WTC11 (cell line): Measurements from ENCODE around the gene SLC8B1. TPM values are rescaled to one million over a fixed set of nuclear protein-coding genes. Genes with fewer than 3 reads are reported as not detected.

ENCODE experiments used
- ATAC-seq: fragments of 200-7000 bp; cut with Tn5 transposase; 2 replicates; pipeline ENCODE4 v1.10.0; 2021; ENCODE audit warnings: mild to moderate bottlenecking, moderate library complexity
- CTCF ChIA-PET: fragments of 300-600 bp; sonication (Branson Sonifier 250); formaldehyde crosslinking; loops from one replicate; lab custom pipeline; 2021; ENCODE audit warnings: antibody characterized with exemption; lab: Charles Lee
- POLR2A ChIA-PET: fragments of 350-600 bp; sonication (Branson Sonifier 250); formaldehyde crosslinking; loops from one replicate; lab custom pipeline; 2021; ENCODE audit warnings: antibody characterized with exemption; lab: Charles Lee
- DNase-seq: peaks from one replicate; pipeline ENCODE4 v3.0.0; 2021; ENCODE audit warnings: low spot score
- H3K27ac Mint-ChIP-seq: 2 replicates; pipeline ENCODE4 v1.8.0; 2021; ENCODE audit warnings: mixed read lengths
- H3K27me3 Mint-ChIP-seq: 2 replicates; pipeline ENCODE4 v1.8.0; 2021; ENCODE audit warnings: low read depth, mild to moderate bottlenecking, moderate library complexity, mixed read lengths
- H3K36me3 Mint-ChIP-seq: 2 replicates; pipeline ENCODE4 v1.8.0; 2021; ENCODE audit warnings: mixed read lengths
- H3K4me1 Mint-ChIP-seq: 2 replicates; pipeline ENCODE4 v1.8.0; 2022; ENCODE audit warnings: mixed read lengths
- H3K4me3 Mint-ChIP-seq: 2 replicates; pipeline ENCODE4 v1.8.0; 2021; ENCODE audit warnings: mild to moderate bottlenecking, moderate library complexity, mixed read lengths
- H3K9me3 Mint-ChIP-seq: 2 replicates; pipeline ENCODE4 v1.8.0; 2021; ENCODE audit warnings: mixed read lengths
- CBFB ChIP-seq: sonication (generic); formaldehyde crosslinking; IDR thresholded peaks from 2 replicates; pipeline ENCODE4 v1.8.1; 2022; ENCODE audit warnings: mild to moderate bottlenecking, low read depth, missing genetic modification reagents
- CREB1 ChIP-seq: sonication (generic); formaldehyde crosslinking; IDR thresholded peaks from 2 replicates; pipeline ENCODE4 v1.8.0; 2023; ENCODE audit warnings: mild to moderate bottlenecking, missing genetic modification reagents
- CREM ChIP-seq: sonication (generic); formaldehyde crosslinking; IDR thresholded peaks from 2 replicates; pipeline ENCODE4 v1.8.1; 2022; ENCODE audit warnings: mild to moderate bottlenecking, missing genetic modification reagents, moderate library complexity
- ELF4 ChIP-seq: sonication (generic); formaldehyde crosslinking; IDR thresholded peaks from 2 replicates; pipeline ENCODE4 v1.8.1; 2022; ENCODE audit warnings: low read depth, mild to moderate bottlenecking, moderate library complexity, missing genetic modification reagents
- EMX1 ChIP-seq: fragments of 250-450 bp; sonication (Bioruptor Pico); IDR thresholded peaks from 2 replicates; pipeline ENCODE4 v1.8.0; 2021; ENCODE audit warnings: mild to moderate bottlenecking
- ESRRA ChIP-seq: sonication (generic); formaldehyde crosslinking; IDR thresholded peaks from 2 replicates; pipeline ENCODE4 v1.8.1; 2022; ENCODE audit warnings: mild to moderate bottlenecking, missing genetic modification reagents, borderline replicate concordance
- GRHL2 ChIP-seq: fragments of 250-450 bp; sonication (Bioruptor Pico); IDR thresholded peaks from 2 replicates; pipeline ENCODE4 v1.8.0; 2022; ENCODE audit warnings: mild to moderate bottlenecking, moderate library complexity; ENCODE audit not compliant: insufficient replicate concordance, severe bottlenecking
- IRF2 ChIP-seq: sonication (generic); formaldehyde crosslinking; IDR thresholded peaks from 2 replicates; pipeline ENCODE4 v1.8.0; 2022; ENCODE audit warnings: low read depth, missing genetic modification reagents, borderline replicate concordance
- MYBL2 ChIP-seq: sonication (generic); formaldehyde crosslinking; IDR thresholded peaks from 2 replicates; pipeline ENCODE4 v1.8.1; 2023; ENCODE audit warnings: mild to moderate bottlenecking, moderate library complexity, missing genetic modification reagents
- NFE2L1 ChIP-seq: sonication (generic); formaldehyde crosslinking; IDR thresholded peaks from 2 replicates; pipeline ENCODE4 v1.8.1; 2023; ENCODE audit warnings: missing genetic modification reagents
- NR3C1 ChIP-seq: sonication (generic); formaldehyde crosslinking; conservative IDR thresholded peaks from 2 replicates; pipeline ENCODE4 v1.8.1; 2023; ENCODE audit warnings: low read depth, mild to moderate bottlenecking, missing genetic modification reagents
- ZNF396 ChIP-seq: fragments of 250-450 bp; sonication (Bioruptor Pico); IDR thresholded peaks from 2 replicates; pipeline ENCODE4 v1.8.0; 2021; ENCODE audit warnings: mild to moderate bottlenecking, moderate library complexity, borderline replicate concordance
- total RNA-seq: library from RNA; stranded (reverse); gene quantifications from 3 replicates; pipeline ENCODE4 v1.2.3, GENCODE V29; 2021
- TF ChIP-seq, protein P1 (sequence below): fragments of 250-450 bp; sonication (Bioruptor Pico); IDR thresholded peaks from 2 replicates; pipeline ENCODE4 v1.8.0; 2021; ENCODE audit warnings: mild to moderate bottlenecking
- TF ChIP-seq, protein P2 (sequence below): fragments of 250-450 bp; sonication (Bioruptor Pico); IDR thresholded peaks from 2 replicates; pipeline ENCODE4 v2.1.2; 2022; ENCODE audit warnings: mild to moderate bottlenecking, moderate library complexity
- TF ChIP-seq, protein P3 (sequence below): sonication (generic); formaldehyde crosslinking; IDR thresholded peaks from 2 replicates; pipeline ENCODE4 v1.8.1; 2022; ENCODE audit warnings: mild to moderate bottlenecking, moderate library complexity, missing genetic modification reagents
- TF ChIP-seq, protein P4 (sequence below): sonication (generic); formaldehyde crosslinking; IDR thresholded peaks from 2 replicates; pipeline ENCODE4 v1.8.0; 2022; ENCODE audit warnings: mild to moderate bottlenecking, missing genetic modification reagents
- TF ChIP-seq, protein P5 (sequence below): sonication (generic); formaldehyde crosslinking; conservative IDR thresholded peaks from 2 replicates; pipeline ENCODE4 v1.8.1; 2023; ENCODE audit warnings: mild to moderate bottlenecking, low read depth, missing genetic modification reagents, moderate library complexity

The SLC8B1 gene
- total RNA-seq, 1 experiment from 2014 or later: 13.8 TPM

DNA sequence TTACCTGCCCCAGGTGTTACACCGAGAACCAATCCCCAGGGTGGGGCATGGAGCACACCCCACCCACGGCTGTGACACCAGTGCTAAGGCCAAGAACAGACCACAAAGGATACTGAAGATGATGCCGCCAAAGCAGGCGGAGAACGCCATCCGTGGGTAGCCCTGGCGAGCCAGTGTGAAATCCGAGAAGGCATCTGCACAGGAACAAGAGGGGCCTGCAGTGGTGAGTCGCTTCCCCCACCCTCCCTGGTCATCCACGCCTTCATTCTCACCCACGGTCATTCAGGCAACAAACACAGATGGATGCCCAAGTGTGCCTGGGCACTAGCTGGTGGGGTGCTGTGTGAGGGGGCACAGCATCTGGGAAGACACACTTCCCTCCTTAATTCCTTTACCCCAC is 28.5 kb downstream of the SLC8B1 start:
- no peak for TF ChIP-seq ESRRA (CRISPR knock-in tag)
- TF ChIP-seq, protein P1, sequence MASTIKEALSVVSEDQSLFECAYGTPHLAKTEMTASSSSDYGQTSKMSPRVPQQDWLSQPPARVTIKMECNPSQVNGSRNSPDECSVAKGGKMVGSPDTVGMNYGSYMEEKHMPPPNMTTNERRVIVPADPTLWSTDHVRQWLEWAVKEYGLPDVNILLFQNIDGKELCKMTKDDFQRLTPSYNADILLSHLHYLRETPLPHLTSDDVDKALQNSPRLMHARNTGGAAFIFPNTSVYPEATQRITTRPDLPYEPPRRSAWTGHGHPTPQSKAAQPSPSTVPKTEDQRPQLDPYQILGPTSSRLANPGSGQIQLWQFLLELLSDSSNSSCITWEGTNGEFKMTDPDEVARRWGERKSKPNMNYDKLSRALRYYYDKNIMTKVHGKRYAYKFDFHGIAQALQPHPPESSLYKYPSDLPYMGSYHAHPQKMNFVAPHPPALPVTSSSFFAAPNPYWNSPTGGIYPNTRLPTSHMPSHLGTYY: no peak
- 0 out of 2 replicates have a peak overlapping the region, but pooled peaks have one; percentile 41 for H3K27ac Mint-ChIP-seq
- no peak overlapping the region for H3K4me3 Mint-ChIP-seq
- no peaks in the 10 kb centered on the region for H3K27me3 Mint-ChIP-seq
- peaks cover 6% of the 10 kb centered on the region for H3K9me3 Mint-ChIP-seq
- peaks cover 12% of the 10 kb centered on the region for H3K36me3 Mint-ChIP-seq
- no peak for ATAC-seq
- H3K4me1 Mint-ChIP-seq: peaks cover 21% of the 10 kb centered on the region
- POLR2A ChIA-PET: no interaction called here
- CTCF ChIA-PET: interaction anchor here (1.0 kb wide), 1 partner anchor 119 kb away, joined by 3 read pairs; no protein-coding TSS in a partner anchor
- DNase-seq: no peak

DNA sequence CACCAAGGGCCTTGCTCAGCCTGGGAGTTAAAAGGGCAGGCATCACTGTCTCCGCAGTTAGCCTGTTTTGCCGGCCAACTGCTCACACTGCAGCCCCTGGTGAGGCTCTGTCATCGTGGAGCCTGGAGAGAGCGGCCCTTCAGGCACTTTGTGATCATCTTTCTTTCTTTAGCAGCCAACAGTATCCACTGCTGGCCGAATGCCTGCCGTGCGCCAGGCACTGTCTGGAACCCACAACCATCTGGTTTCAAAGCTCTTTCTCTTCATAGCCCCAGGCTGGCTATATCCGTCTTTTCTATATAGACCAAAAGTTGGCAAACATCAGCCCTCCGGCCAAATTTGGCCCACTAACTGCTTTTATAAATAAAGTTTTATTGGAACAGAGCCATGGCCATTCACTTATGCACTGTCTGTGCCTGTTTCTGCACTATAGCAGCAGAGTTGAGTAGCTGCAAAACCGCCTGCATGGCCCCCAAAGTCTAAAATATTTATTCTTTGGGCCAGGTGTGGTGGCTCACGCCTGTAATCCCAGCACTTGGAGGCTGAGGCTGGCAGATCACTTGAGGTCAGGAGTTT is 29.5 kb downstream of the SLC8B1 start:
- ChIA-PET POLR2A (no interaction called here), CTCF (interaction anchor here (1.0 kb wide), 1 partner anchor 120 kb away, joined by 3 read pairs; no protein-coding TSS in a partner anchor)
- peaks cover 2% of the 10 kb centered on the region for H3K9me3 Mint-ChIP-seq
- H3K27ac Mint-ChIP-seq: no peak overlapping the region
- peaks cover 7% of the 10 kb centered on the region for H3K36me3 Mint-ChIP-seq
- ATAC-seq (no peak), DNase-seq (no peak)
- no peaks in the 10 kb centered on the region for H3K27me3 Mint-ChIP-seq
- peaks cover 25% of the 10 kb centered on the region for H3K4me1 Mint-ChIP-seq
- no peak overlapping the region for H3K4me3 Mint-ChIP-seq
- TF ChIP-seq, protein P2, sequence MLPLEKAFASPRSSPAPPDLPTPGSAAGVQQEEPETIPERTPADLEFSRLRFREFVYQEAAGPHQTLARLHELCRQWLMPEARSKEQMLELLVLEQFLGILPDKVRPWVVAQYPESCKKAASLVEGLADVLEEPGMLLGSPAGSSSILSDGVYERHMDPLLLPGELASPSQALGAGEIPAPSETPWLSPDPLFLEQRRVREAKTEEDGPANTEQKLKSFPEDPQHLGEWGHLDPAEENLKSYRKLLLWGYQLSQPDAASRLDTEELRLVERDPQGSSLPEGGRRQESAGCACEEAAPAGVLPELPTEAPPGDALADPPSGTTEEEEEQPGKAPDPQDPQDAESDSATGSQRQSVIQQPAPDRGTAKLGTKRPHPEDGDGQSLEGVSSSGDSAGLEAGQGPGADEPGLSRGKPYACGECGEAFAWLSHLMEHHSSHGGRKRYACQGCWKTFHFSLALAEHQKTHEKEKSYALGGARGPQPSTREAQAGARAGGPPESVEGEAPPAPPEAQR (CRISPR knock-in tag): no peak
- TF ChIP-seq ELF4 (no peak), CBFB (CRISPR knock-in tag) (no peak)
- TF ChIP-seq, protein P3, sequence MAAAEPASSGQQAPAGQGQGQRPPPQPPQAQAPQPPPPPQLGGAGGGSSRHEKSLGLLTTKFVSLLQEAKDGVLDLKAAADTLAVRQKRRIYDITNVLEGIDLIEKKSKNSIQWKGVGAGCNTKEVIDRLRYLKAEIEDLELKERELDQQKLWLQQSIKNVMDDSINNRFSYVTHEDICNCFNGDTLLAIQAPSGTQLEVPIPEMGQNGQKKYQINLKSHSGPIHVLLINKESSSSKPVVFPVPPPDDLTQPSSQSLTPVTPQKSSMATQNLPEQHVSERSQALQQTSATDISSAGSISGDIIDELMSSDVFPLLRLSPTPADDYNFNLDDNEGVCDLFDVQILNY (CRISPR knock-in tag): no peak

DNA sequence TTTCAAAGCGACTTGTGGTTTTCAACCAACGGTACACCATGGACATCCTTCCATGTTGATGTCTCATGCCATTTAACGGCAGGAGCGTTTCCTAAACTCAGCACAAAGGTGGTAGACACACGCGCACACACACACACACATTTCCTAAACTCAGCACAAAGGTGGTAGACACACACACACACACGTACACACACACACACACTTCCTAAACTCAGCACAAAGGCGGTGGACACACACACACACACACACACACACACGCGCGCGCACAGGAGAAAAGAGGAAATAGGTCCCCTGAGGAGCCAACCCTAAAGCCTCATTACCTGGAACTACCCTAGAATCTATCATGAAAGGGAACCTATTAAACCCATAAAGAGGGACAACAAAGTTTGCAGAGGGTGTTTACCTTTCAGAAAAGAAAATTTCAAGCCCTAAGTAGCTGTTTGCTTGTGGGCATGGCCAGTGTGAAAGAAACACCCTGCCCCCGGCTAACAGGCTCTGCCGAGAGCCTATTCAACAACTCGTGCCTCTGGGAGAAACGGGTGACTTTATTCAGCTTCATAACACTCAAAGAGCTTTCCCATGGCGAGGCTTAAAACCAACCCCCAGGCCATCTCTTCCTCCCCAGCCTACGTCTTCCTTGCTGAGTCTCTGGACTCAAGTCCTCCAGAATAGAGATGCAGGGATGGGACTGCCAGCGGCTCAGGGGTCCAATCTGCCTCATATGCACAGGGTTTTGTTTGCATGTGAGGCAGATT is 31.8 kb downstream of the SLC8B1 start:
- ATAC-seq: peak; percentile 12
- Mint-ChIP-seq H3K27me3 (no peaks in the 10 kb centered on the region), H3K4me1 (peaks cover 35% of the 10 kb centered on the region), H3K4me3 (no peak overlapping the region), H3K9me3 (no peaks in the 10 kb centered on the region), H3K27ac (no peak overlapping the region), H3K36me3 (peaks cover 4% of the 10 kb centered on the region; the same call in 1 of the 2 replicates)
- DNase-seq: no peak
- CTCF ChIA-PET: interaction anchor here (1.1 kb wide), 1 partner anchor 123 kb away, joined by 3 read pairs; no protein-coding TSS in a partner anchor
- TF ChIP-seq ZNF396 (CRISPR knock-in tag) (no peak), NFE2L1 (CRISPR knock-in tag) (0 out of 2 replicates have a peak, but pooled peaks have one; percentile 43)
- POLR2A ChIA-PET: interaction anchor here (0.6 kb wide), 1 partner anchor 9 kb away, joined by 3 read pairs; no protein-coding TSS in a partner anchor

DNA sequence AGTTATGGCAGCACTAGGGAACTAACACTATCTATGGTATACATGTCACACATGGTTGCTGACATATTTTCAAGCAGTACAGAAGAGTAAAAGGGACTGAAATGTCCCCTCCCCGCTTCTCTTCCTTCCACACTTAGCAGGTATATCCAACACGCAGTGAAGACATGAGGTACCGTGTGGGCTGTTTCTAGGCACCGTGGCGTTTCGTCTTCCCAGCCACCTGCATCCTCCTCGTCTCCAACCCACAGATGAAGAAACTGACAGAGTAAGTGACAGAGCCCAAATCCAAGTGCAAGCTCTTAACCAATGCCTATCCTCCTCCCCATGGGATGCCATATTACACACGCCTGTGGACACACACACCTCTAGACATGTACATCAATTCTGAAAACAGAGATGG is 32.4 kb downstream of the SLC8B1 start:
- H3K27ac Mint-ChIP-seq: no peak overlapping the region
- ATAC-seq (no peak), DNase-seq (no peak)
- ChIA-PET CTCF (interaction anchor here (1.2 kb wide), 1 partner anchor 160 kb away, joined by 4 read pairs; no protein-coding TSS in a partner anchor), POLR2A (interaction anchor here (0.5 kb wide), 1 partner anchor 55 kb away, joined by 4 read pairs; no protein-coding TSS in a partner anchor)
- no peaks in the 10 kb centered on the region for H3K9me3 Mint-ChIP-seq
- H3K4me1 Mint-ChIP-seq: peaks cover 35% of the 10 kb centered on the region
- H3K27me3 Mint-ChIP-seq: no peaks in the 10 kb centered on the region
- no peak overlapping the region for H3K4me3 Mint-ChIP-seq
- peaks cover 4% of the 10 kb centered on the region; the same call in 1 of the 2 replicates for H3K36me3 Mint-ChIP-seq
- TF ChIP-seq NR3C1 (CRISPR knock-in tag) (no peak), MYBL2 (CRISPR knock-in tag) (no peak), CREB1 (CRISPR knock-in tag) (no peak), CREM (CRISPR knock-in tag) (no peak), GRHL2 (CRISPR knock-in tag) (no peak), EMX1 (CRISPR knock-in tag) (no peak), IRF2 (CRISPR knock-in tag) (no peak)
- TF ChIP-seq, protein P4, sequence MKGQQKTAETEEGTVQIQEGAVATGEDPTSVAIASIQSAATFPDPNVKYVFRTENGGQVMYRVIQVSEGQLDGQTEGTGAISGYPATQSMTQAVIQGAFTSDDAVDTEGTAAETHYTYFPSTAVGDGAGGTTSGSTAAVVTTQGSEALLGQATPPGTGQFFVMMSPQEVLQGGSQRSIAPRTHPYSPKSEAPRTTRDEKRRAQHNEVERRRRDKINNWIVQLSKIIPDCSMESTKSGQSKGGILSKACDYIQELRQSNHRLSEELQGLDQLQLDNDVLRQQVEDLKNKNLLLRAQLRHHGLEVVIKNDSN: no peak
- TF ChIP-seq, protein P5, sequence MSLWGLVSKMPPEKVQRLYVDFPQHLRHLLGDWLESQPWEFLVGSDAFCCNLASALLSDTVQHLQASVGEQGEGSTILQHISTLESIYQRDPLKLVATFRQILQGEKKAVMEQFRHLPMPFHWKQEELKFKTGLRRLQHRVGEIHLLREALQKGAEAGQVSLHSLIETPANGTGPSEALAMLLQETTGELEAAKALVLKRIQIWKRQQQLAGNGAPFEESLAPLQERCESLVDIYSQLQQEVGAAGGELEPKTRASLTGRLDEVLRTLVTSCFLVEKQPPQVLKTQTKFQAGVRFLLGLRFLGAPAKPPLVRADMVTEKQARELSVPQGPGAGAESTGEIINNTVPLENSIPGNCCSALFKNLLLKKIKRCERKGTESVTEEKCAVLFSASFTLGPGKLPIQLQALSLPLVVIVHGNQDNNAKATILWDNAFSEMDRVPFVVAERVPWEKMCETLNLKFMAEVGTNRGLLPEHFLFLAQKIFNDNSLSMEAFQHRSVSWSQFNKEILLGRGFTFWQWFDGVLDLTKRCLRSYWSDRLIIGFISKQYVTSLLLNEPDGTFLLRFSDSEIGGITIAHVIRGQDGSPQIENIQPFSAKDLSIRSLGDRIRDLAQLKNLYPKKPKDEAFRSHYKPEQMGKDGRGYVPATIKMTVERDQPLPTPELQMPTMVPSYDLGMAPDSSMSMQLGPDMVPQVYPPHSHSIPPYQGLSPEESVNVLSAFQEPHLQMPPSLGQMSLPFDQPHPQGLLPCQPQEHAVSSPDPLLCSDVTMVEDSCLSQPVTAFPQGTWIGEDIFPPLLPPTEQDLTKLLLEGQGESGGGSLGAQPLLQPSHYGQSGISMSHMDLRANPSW (CRISPR knock-in tag): no peak
